Measurements from ENCODE around the gene ZFAND3. TPM values are rescaled to one million over a fixed set of nuclear protein-coding genes. Genes with fewer than 3 reads are reported as not detected.
"Not testable (repeated sequence)": the region's sequence is repeated elsewhere in the genome, so short reads cannot be mapped to it uniquely, and the experiment has no call there.

ZFAND3 gene
- total RNA-seq, 1 donor from 2014 or later = 84.4 TPM

- Mint-ChIP-seq H3K27me3 (ENCODE audit: unreplicated experiment) (no peaks in the 10 kb centered on the region), H3K4me3 (ENCODE audit: unreplicated experiment) (no peak overlapping the region), H3K27ac (ENCODE audit: unreplicated experiment) (no peak overlapping the region), H3K4me1 (ENCODE audit: unreplicated experiment) (peaks cover 12% of the 10 kb centered on the region), H3K36me3 (ENCODE audit: unreplicated experiment) (peaks cover 22% of the 10 kb centered on the region), H3K9me3 (ENCODE audit: unreplicated experiment) (no peaks in the 10 kb centered on the region)
- no peak for TF ChIP-seq CTCF (IDR thresholded peaks at IDR 0.05)
- DNase-seq (ENCODE audit: extremely low spot score, unreplicated experiment) = no peak
Measured at GRCh38 chr6:38117281-38117680, 297.8 kb downstream of the ZFAND3 start.

GRCh38 chr6:38118791-38119365 is 299.4 kb downstream of the ZFAND3 start:
- no peaks in the 10 kb centered on the region for H3K9me3 Mint-ChIP-seq (ENCODE audit: unreplicated experiment)
- no peak for TF ChIP-seq CTCF (IDR thresholded peaks at IDR 0.05)
- no peak overlapping the region for H3K4me3 Mint-ChIP-seq (ENCODE audit: unreplicated experiment)
- H3K36me3 Mint-ChIP-seq (ENCODE audit: unreplicated experiment) = peaks cover 28% of the 10 kb centered on the region
- H3K27me3 Mint-ChIP-seq (ENCODE audit: unreplicated experiment) = no peaks in the 10 kb centered on the region
- peaks cover 12% of the 10 kb centered on the region for H3K4me1 Mint-ChIP-seq (ENCODE audit: unreplicated experiment)
- DNase-seq (ENCODE audit: extremely low spot score, unreplicated experiment) = no peak
- H3K27ac Mint-ChIP-seq (ENCODE audit: unreplicated experiment) = no peak overlapping the region

GRCh38 chr6:38119516-38119915 is 300.0 kb downstream of the ZFAND3 start:
- Mint-ChIP-seq H3K27me3 (ENCODE audit: unreplicated experiment) (no peaks in the 10 kb centered on the region), H3K4me1 (ENCODE audit: unreplicated experiment) (peaks cover 12% of the 10 kb centered on the region), H3K9me3 (ENCODE audit: unreplicated experiment) (no peaks in the 10 kb centered on the region)

GRCh38 chr6:38124224-38124926 is 304.8 kb downstream of the ZFAND3 start:
- H3K27ac Mint-ChIP-seq (ENCODE audit: unreplicated experiment); H3K4me3 Mint-ChIP-seq (ENCODE audit: unreplicated experiment); H3K27me3 Mint-ChIP-seq (ENCODE audit: unreplicated experiment); DNase-seq (ENCODE audit: extremely low spot score, unreplicated experiment): not testable (repeated sequence)
- peaks cover 15% of the 10 kb centered on the region for H3K4me1 Mint-ChIP-seq (ENCODE audit: unreplicated experiment)
- H3K36me3 Mint-ChIP-seq (ENCODE audit: unreplicated experiment) = peaks cover 38% of the 10 kb centered on the region
- H3K9me3 Mint-ChIP-seq (ENCODE audit: unreplicated experiment) = peaks cover 11% of the 10 kb centered on the region

More at GRCh38 chr6:38119516-38119915, 300.0 kb downstream of the ZFAND3 start:
- no peak for DNase-seq (ENCODE audit: extremely low spot score, unreplicated experiment)
- no peak for TF ChIP-seq CTCF (IDR thresholded peaks at IDR 0.05)
- no peak overlapping the region for H3K27ac Mint-ChIP-seq (ENCODE audit: unreplicated experiment)
- no peak overlapping the region for H3K4me3 Mint-ChIP-seq (ENCODE audit: unreplicated experiment)
- peaks cover 28% of the 10 kb centered on the region for H3K36me3 Mint-ChIP-seq (ENCODE audit: unreplicated experiment)

- peaks cover 30% of the 10 kb centered on the region for H3K4me1 Mint-ChIP-seq (ENCODE audit: unreplicated experiment)
- DNase-seq (ENCODE audit: extremely low spot score, unreplicated experiment) = no peak
- no peaks in the 10 kb centered on the region for H3K27me3 Mint-ChIP-seq (ENCODE audit: unreplicated experiment)
- no peak overlapping the region for H3K4me3 Mint-ChIP-seq (ENCODE audit: unreplicated experiment)
- peaks cover 35% of the 10 kb centered on the region for H3K36me3 Mint-ChIP-seq (ENCODE audit: unreplicated experiment)
- peaks cover 30% of the 10 kb centered on the region for H3K9me3 Mint-ChIP-seq (ENCODE audit: unreplicated experiment)
- TF ChIP-seq CTCF (IDR thresholded peaks at IDR 0.05) = no peak
- H3K27ac Mint-ChIP-seq (ENCODE audit: unreplicated experiment) = no peak overlapping the region
Measured at GRCh38 chr6:38127284-38127683, 307.8 kb downstream of the ZFAND3 start.
